Pons (tissue), 1 donor: Measurements from ENCODE around the gene COPS8.

ENCODE experiments used
- DNase-seq: peaks from one replicate; pipeline ENCODE4 v3.0.0-alpha.2; 2016; ENCODE audit warnings: low spot score

Gene COPS8

DNA sequence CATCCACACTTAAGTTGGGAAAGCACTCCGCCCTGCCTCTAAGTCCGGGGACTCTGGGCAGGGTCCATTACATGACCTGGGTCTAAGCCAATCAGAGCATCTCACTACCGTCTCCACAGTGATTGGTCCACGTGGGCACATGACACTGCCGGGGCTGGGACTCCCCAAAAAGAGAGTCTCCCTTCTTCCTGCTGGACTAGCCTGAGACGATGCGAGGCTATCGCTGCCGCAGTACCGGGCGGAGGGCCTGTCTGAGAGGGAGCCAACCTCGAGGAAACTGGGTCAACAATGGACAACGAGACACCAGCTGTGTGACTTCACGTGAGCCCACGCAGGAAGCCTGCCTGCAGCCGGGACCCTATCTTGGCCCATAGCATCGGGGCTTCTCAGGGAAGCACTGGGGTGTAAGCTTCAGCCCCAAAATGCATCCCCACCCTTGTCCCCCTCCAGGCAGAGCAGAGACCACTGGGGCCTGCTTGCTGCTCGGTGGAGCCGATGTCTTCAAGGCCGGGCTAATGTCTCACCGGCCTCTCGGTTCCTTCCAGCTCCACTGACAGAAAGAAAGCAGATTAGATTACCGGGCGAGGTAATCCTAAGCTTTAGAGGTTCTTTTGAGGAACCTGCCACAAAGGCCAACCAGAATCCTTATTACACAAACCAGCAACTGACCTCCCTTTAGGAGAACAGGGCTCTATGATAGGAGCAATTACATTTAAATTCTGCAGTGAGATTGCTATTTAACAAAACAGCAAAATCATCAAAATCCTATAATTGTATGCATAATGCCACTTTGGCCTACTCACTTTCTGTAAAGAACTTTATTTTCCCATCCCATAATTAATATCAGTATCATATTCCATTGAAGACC lies 21.3 kb upstream of the COPS8 start:
- DNase-seq: no peak

DNA sequence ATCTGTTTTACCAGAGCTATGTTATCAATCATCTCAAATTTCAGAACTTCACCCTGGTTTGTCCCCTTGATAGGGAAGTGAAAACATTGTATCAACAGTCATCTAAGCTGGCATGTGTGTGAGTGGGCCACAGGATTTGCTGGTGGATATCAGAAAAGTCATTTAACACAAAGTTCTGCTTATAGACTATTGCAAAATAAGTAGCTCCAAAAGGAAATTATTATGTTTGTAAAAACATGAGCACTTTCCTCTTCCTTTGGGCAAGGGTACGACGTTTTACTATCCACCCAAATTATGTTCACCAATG lies 20.7 kb upstream of the COPS8 start:
- DNase-seq: no peak

DNA sequence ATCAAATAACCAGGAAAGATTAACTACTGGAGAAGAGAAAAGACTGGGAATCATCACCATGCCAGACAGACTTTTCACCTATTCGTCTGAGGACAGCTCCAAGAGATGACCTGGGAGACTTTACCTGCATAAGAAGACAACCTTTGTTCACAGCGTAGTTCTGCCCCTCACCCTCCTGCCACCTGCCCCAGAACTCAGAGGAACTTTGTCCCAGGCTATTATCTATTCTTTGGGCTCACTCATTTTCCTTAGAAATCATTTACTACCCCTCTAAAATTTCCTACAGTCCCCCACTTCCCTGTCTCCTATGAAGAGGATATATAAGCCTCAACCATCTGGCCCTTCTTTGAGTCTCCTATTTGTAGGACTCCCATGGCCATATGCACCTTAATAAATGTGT lies 19.3 kb upstream of the COPS8 start:
- DNase-seq: no peak

DNA sequence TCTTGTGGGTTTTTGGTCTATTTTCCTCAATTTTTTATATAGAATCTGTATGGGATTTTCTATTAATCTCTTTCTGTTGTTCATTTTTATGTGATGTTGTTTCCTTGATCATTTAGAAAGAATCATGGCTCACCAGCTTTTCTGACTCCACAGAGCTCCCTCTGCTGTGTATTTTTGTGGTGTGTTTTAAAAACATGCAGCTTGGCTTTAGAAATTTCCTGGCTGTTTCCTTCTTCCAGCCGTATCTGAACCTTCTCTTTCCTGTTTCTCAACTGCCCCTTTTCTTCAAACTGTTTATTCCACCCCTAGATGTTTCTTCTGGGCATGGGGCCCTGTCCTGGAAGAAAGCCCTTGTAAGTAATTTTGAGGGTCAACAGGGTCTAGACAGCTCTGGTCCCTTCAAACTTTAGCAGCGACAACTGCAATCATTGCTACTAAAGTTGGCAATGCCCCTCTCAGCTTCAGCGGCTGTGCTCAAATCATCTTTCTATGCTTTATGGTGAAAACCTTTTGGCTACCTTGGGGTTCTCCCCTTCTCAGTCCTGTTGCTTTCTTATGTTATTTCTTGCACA lies 17.6 kb upstream of the COPS8 start:
- no peak for DNase-seq

DNA sequence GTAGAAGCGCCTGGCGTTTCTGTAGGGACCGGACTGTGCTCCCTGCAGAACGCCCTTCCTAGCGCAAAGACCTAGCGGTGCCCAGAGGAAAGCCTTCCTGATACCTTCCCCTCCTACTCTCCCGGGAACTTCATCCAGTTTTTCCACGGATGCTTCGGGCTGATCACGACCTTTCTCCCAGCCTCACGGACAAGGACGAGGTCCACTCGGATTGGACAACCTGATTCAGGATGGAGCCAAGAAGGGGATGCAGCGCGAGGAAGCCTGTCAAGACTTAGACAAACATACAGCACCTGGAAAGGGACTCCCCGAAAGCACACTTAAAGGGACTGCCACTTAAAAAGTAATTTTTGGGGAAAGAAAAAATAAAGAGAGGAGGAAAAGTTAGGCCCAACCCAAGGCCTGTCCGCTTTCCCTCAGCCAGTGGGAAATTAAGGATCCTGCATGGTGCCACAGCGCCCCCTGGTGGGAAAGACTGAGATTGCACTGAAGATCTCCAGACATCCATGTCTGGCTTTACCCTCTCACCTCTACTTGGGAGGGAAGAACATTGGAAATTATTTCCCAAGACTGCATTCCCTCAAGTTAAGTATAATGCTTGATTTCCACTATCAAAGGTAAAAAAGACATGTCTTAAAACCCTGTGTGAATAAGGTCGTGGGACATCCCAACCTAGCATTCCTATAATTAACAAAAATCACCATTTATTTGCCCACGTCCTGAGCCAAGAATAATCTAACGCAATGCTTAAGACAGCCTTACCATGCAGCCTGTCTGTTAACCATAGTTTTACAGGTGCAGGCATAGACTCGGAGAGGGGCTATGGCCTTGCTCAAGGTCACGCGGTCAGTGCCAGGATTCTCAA lies 13.4 kb upstream of the COPS8 start:
- peak; percentile 66 for DNase-seq

DNA sequence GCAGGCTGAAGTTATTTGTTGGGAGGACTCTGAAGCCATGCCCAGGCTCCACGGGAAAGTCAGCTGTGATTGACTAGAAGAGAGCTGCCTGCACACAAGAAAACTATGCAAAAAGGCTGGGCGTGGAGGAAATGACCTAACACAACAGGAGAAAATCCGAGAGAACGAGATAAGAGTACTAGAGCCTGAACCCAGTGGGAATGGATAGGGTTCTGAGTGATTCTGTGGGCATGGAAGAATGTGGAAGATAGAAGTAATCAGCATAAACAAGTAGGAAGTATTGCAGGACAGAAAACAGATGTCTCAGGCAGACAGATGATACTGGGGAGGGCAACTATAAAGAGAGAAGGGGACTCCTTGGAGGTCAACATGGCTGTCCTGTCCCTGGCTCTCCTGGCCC lies 12.1 kb upstream of the COPS8 start:
- no peak for DNase-seq

DNA sequence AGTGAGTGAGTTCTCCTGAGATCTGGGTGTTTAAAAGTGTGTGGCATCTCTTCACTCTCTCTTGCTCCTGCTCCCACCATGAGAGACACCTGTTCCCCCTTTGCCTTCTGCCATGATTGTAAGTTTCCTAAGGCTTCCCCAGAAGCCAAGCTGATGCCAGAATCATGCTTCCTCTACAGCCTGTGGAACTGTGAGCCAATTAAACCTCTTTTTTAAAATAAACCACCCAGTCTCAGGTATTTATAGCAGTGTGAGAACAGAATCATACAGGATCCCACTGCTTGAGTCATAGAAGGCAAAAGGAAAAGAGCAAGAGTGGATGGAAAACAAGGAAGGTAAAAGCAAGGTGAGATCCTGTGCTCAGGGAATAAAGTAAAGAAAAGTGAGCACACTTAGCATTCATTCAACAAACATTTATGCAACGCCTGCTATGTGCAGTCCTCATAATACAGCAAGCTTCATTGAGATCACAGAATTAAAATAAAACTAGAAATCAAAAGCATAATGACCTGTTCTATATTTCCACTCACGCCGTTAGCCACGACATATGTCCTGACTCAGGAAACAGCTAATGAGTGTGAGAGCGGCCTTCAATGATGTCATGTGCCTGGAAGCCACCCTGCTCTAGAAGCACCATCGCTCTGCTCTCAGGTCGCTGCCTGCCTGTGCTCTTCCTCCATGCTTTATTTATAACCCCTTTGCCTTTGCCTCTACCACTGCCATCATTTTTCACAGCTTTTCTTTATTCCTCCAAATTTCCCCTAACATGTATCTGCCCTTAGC lies 11.3 kb upstream of the COPS8 start:
- no peak for DNase-seq

DNA sequence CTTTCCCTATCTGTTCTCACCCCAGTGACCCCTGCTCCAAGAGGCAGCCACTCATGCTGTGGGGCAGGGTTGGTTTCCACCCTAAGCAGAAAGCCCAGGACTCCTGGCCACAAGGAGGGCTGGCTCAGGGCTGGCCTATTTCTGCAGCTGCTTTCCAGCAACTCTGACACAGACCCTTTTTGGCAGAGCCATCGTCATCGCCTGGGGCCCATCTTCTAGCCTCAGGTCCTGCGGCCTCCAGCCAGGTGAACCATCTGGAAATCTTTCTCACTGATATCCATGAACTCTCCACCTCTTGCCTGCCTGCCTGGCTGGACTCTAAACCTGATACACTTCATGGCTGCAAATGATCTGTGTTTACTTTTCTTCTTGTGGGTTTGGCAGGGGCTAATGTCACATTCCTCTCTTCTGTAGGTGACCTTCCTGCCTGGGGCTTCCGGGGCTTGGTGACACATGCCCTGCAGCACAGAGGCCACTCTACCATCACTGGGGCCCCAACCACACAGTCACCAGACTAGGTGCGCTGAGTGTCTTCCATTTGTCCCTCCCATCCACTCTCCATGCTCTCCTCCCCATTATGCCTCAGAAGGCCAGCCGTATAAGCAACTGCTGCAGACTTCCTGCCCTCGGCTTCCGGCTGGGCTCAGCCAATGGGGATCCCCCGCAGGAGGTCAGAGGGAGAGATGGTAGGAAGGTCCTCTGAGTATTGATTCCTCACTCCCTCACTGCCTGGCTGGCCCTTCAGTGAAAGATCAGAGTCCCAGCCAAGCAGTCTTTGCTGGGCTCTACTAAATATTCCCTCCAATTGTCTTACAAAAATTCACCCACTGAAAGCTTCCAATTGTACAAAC lies 9.7 kb upstream of the COPS8 start:
- DNase-seq: no peak

DNA sequence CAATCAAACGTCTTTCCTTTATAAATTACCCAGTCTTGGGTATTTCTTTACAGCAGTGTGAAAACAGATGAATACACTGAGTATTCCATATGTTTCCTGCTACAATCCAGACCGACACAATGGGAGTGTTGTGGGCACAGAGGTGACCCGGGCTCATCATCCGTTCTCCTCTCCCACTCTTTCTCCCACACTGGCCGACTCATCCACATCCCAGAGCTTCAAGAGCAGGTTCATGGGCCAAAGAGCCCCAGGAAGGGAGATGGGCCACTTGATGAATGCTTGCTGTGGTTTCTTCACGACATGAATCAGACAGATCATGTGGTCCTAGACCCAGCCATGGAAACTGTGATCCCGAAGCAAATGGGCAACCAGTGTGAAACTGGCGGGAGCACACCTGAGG lies 4.1 kb upstream of the COPS8 start:
- no peak for DNase-seq

DNA sequence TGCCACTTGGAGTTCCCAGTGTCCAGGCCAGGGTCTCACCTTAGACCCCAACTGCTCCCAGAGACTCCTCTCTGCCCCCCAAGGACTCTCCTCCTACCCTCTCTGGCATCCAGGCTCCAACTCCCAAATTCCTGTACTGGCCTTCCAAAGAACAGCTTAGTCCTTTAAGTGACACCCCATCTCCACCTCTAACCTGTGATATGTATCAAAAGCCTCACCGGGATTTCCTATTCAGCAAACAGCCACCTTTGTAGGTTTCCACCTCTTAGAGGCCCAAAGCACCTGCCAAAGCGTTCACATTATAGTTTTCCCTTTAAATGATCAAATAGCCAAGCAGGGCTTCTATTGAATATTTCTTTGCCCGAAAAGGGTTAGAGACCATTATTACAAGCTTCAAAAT lies 2.7 kb upstream of the COPS8 start:
- DNase-seq: no peak

DNA sequence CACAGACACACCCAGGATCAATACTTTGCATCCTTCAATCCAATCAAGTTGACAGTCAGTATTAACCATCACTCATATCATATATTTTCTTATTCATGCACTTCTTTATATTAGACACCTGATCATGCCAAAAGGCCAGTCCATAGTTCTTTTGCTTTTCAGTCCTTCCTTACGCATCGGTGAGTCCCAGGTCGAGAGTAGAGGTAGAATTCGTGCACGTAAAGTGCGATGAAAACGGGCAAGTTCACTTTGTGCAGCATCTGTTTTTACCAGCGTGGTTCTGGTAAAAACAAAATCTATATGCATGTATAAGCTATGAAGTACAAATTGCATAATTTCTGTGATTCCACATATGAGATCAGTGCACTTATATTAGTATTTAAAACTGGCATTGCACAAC lies 1.2 kb upstream of the COPS8 start:
- peak; percentile 3 for DNase-seq

DNA sequence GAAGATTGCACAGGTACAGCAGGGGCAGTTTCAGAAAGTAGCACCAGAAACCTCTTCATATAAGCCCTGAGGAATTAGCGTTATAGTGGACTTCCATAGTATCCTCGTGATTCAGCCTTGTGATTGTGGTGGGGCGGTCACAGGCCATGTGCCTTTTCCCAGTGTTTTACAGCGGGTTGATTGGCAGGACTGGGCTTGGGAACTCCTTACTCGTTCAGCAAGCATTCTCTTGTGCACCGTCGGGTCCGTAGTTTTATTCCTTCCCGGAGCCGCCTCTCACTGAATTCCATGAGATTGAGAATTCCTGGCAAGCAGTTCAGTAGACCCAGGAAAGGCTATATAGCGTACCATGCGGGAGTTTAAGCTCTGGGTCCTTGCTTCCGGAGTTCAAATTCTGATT lies 5.2 kb downstream of the COPS8 start:
- DNase-seq: no peak

DNA sequence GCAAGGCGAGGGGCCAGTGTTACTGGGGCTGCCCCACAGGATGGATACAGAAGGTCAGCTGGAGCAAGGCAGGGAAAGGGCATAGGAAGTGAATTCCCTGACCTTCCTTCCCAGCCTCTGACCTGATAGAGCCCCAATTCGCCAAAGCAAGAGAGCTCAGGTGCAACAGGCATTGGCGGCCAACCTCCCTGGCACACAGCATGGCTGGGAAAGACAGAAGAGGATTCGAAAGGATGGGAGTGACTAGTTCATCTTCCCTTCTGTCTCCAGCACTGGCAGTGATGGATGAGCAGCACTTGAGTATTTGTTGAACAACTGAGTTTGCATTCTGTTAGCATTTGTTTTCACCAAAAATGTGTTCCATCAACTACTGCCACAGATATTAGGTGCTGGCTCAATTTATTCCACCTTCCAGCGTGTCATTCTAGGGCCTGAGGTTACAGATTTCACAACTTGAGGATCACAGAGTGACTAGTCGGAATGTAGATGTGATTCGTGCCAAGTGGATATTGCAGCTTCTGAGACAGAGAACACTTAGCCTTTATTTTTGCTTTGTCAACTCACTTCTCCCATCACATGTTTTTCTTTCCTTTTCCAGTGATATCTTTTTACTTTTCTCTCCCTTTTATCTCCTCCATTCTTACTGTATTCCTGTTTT lies 6.2 kb downstream of the COPS8 start:
- no peak for DNase-seq

DNA sequence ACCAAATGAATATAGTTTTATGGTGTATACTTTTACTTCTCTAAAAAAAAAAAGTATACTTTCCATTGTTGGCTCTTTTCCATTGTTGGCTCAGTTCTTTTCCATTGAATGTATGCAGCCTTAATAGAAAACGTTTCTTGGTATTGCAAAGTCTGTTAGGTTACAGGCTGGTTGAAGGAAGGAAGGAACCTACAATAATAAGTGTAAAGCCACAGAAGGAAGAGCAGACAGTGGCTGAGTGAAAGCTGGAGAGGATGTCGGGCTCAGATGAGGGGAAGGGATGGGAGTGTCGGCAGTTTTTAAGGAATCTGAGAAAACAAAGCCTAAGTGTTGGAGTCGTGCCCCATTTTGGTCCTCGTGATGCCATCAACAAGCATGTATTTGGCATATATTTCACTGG lies 6.8 kb downstream of the COPS8 start:
- no peak for DNase-seq

DNA sequence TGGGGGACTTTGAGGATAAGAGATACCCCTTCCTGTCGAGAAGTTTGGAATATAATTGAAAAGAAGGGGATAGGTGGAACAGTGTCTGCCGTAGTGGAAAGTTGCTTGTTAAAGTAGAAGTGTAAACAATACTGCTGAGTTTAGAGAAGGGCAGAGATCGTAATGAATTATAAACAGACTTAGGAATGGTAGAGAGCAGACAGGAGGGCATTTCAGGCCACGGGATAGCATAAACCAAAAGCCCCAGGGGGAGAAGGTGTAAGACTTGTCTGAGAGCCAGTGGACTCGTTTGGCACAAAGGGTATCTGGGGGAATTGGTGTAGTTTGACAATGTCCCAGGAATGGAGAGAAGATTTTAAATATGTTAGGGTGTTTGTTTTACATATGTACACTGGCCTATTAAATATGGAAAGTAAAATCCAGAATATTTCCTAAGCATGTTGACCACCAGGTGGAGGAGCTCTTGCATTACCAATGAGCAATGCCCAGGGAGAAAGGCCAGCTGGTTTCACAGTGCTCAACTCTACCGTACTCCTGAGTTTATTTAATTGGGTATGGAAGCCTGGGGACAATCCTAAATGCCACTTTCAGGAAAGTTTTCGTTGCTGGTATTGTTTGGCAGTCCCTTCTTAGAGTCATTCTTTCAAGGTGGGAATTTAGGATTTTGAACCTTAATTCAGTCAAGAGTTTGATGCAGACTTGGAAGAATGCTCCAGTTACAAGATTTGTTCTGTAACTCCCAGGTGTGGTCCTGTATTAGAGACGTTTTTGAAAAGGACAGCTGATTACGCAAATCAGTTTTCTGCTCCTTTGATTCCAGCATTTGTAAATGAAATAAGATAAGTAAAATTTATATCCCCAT lies 7.5 kb downstream of the COPS8 start:
- peak; percentile 11 for DNase-seq

DNA sequence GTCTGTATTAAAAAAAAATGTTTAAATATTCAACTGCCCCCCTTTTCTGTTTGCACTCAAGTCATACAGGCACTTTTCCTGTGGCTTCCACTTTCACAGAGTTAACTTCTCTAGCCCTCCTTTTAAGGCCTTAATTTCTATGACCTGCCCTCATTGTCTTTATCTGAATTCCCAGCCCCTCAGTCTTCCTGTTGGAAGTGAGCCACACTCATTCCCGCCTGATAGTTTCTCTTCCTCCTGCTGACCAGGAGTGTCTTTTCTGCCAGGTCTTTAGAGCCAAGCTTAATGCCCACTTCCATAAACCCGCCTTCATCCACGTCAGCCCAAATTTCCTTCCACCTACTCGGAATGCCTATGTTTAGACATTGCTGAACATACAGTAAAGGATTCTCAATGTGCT lies 10.5 kb downstream of the COPS8 start:
- DNase-seq: no peak

DNA sequence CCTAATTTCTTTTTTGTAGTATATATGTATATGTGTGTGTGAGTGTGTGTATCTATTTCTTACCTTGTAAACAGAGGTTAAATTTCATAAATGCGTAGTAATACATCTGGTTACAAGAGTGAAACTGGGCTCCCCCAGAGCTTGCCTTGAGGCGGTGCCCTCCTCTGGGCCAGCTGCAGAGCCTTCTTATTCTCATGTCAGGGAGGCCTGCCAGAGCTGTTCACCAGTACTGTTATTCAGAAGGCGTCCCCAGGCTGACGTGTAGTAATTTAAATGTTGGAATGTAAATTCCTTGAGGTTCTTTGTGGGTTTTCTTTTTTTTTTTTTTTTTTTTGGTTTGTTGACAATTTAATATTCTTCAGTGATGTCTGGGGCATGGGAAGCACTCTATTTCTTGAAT lies 11.2 kb downstream of the COPS8 start:
- DNase-seq: no peak

DNA sequence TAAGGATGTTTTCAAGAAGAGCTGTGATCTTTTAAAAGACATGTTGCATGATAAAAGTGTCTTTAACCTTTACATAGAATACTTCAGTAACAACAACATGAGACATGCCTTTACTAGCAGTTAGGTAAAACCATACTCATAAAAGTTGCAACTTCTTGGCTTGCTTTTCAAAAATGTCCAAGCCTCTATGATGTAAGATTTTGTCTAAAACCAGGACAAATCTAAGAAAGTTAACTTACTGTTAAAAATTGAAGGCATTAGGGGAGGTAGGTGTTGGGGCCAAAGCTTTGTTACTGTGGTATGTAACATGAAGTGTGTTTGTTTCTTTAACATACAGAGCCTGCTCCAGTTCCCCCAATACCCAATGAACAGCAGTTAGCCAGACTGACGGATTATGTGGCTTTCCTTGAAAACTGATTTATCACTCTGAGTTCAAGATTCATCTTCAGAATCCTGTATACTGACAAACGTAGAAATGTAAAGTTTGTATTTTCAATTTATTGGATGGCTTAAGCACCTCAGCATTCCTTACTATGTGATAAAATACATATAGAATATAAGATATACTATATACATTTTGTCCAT lies 11.7 kb downstream of the COPS8 start:
- DNase-seq: no peak

DNA sequence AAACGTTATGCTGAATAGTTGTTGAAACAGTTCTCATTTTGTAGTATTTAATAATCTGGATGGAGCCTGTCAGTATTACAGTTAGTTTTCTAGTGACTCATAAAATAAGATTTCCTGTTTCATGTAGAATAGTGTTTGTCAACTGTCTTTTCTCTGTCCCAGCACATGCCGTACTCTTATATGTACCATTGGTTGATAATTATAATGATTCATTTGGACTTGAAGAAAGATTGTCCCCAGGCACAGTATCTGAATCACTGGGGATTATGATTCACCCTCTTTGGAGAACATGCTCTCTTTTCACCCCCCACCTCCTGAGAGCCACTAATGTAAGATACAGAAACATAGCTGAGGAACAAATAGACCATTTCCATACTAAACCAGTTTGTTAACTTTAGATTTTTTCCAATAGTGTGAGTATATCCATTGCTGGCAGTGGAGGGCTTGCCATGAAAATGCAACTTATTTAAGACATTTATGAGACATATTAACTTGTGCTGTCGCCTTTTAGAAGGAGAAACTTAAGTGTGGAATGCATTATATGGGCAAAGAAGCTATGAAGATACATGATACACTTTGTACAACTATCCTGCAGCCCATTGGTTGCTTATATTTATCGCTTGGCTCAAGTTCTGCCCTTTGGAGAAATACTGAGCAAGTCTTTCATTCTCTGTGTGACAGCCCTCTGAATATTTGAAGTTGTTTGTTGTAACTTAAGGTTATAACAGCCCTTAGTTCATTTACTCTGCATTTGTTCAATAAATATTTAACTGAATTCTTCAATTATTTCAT lies 12.4 kb downstream of the COPS8 start:
- no peak for DNase-seq
